Osteocyte (in vitro differentiated cells): ENCODE results near the gene CNBD2. TPM values are rescaled to one million over a fixed set of nuclear protein-coding genes. Genes with fewer than 3 reads are reported as not detected.
"Not testable (repeated sequence)": the region's sequence is repeated elsewhere in the genome, so short reads cannot be mapped to it uniquely, and the experiment has no call there.

Experiments used
- DNase-seq: peaks from one replicate; pipeline ENCODE4 v3.0.0; 2021; ENCODE audit warnings: mixed read lengths; ENCODE audit not compliant: unreplicated experiment; ENCODE audit errors: extremely low spot score
- H3K27ac Mint-ChIP-seq: one replicate; pipeline ENCODE4 v1.8.0; 2021; ENCODE audit warnings: mild to moderate bottlenecking, mixed read lengths; ENCODE audit not compliant: unreplicated experiment
- H3K27me3 Mint-ChIP-seq: one replicate; pipeline ENCODE4 v1.8.0; 2021; ENCODE audit warnings: mixed read lengths; ENCODE audit not compliant: unreplicated experiment
- H3K36me3 Mint-ChIP-seq: one replicate; pipeline ENCODE4 v1.8.0; 2021; ENCODE audit warnings: mixed read lengths; ENCODE audit not compliant: unreplicated experiment
- H3K4me1 Mint-ChIP-seq: one replicate; pipeline ENCODE4 v1.8.0; 2021; ENCODE audit warnings: mixed read lengths; ENCODE audit not compliant: unreplicated experiment
- H3K4me3 Mint-ChIP-seq: one replicate; pipeline ENCODE4 v1.8.0; 2021; ENCODE audit warnings: mild to moderate bottlenecking, moderate library complexity, mixed read lengths; ENCODE audit not compliant: unreplicated experiment
- H3K9me3 Mint-ChIP-seq: one replicate; pipeline ENCODE4 v1.8.0; 2021; ENCODE audit warnings: mixed read lengths; ENCODE audit not compliant: unreplicated experiment
- CTCF ChIP-seq: fragments of 200-600 bp; sonication (generic); IDR thresholded peaks from 2 replicates; pipeline ENCODE4 v1.5.0; 2021; ENCODE audit warnings: antibody characterized with exemption, mild to moderate bottlenecking, moderate library complexity
- total RNA-seq: library from RNA; stranded (reverse); gene quantifications from 2 replicates; pipeline ENCODE4 v1.2.1, GENCODE V29; 2021

Gene CNBD2
- total RNA-seq, 1 donor from 2014 or later = 4.6 TPM

- peaks cover 3% of the 10 kb centered on the region for H3K27me3 Mint-ChIP-seq
- no peak for TF ChIP-seq CTCF
- no peaks in the 10 kb centered on the region for H3K36me3 Mint-ChIP-seq
- H3K4me3 Mint-ChIP-seq = no peak overlapping the region
- no peaks in the 10 kb centered on the region for H3K9me3 Mint-ChIP-seq
- DNase-seq = no peak
- H3K27ac Mint-ChIP-seq = no peak overlapping the region
- H3K4me1 Mint-ChIP-seq = peaks cover 19% of the 10 kb centered on the region
These were observed 98.4 kb downstream of the CNBD2 start for GRCh38 chr20:36066777-36067176.

GRCh38 chr20:36068526-36068925 is 100.1 kb downstream of the CNBD2 start:
- H3K4me3 Mint-ChIP-seq, H3K36me3 Mint-ChIP-seq, H3K27me3 Mint-ChIP-seq: not testable (repeated sequence)

GRCh38 chr20:36070451-36070850 is 102.1 kb downstream of the CNBD2 start:
- Mint-ChIP-seq H3K9me3 (no peaks in the 10 kb centered on the region), H3K27me3 (peaks cover 9% of the 10 kb centered on the region), H3K36me3 (no peaks in the 10 kb centered on the region), H3K4me1 (peaks cover 15% of the 10 kb centered on the region), H3K27ac (peak overlapping the region; percentile 18), H3K4me3 (no peak overlapping the region)
- TF ChIP-seq CTCF = no peak
- DNase-seq = no peak

More at GRCh38 chr20:36068526-36068925, 100.1 kb downstream of the CNBD2 start:
- H3K4me1 Mint-ChIP-seq = peaks cover 19% of the 10 kb centered on the region
- not testable (repeated sequence) for H3K27ac Mint-ChIP-seq, H3K9me3 Mint-ChIP-seq, DNase-seq

- Mint-ChIP-seq H3K4me1 (peaks cover 14% of the 10 kb centered on the region), H3K36me3 (no peaks in the 10 kb centered on the region), H3K4me3 (no peak overlapping the region), H3K9me3 (no peaks in the 10 kb centered on the region), H3K27ac (no peak overlapping the region), H3K27me3 (peaks cover 16% of the 10 kb centered on the region)
- DNase-seq = no peak
- TF ChIP-seq CTCF = no peak
These were observed 103.5 kb downstream of the CNBD2 start for GRCh38 chr20:36071848-36072247.

DNA sequence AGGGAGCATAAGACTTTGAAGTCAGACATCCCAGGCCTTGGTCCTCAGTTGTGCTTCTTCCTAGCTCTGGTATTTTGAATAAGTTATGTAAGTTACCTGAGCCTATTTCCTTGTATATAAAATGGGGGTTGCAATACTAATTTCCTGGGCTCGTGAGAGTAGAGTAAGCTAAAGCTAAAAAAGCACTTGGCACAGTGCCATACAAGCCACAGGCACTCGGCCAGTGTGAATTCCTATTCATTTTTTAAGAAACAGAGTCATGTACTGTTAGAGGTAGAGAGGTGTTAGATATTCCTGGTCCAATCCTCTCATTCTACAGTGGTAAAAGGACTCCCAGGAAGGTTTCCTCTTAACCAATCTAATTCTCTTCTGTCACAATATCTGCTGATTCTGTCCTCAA is 106.6 kb downstream of the CNBD2 start:
- Mint-ChIP-seq H3K4me1 (peaks cover 11% of the 10 kb centered on the region), H3K36me3 (no peaks in the 10 kb centered on the region), H3K27ac (no peak overlapping the region), H3K9me3 (no peaks in the 10 kb centered on the region), H3K27me3 (peaks cover 16% of the 10 kb centered on the region), H3K4me3 (no peak overlapping the region)
- TF ChIP-seq CTCF = no peak
- DNase-seq = no peak

DNA sequence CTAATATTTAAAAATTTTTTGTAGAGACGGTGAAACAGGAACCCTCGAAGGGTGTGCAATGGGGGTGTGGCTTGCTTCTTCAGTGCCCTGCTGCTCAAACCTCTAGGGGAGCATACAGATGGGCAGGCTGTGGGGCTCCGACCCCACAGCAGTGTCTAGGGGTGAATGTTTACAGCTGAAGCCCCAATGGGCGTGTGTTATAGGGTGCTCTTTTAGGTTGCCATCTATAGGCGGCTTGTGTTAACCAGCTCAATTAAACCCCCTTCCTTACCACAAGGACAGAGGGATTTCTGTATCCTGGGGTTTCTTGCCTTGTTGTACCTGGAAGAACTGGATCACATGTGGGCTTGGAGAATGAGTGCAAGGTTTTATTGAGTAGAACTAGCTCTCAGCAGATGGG is 109.4 kb downstream of the CNBD2 start:
- H3K27me3 Mint-ChIP-seq = peaks cover 11% of the 10 kb centered on the region
- not testable (repeated sequence) for H3K36me3 Mint-ChIP-seq, H3K4me3 Mint-ChIP-seq, H3K4me1 Mint-ChIP-seq, DNase-seq, H3K27ac Mint-ChIP-seq, H3K9me3 Mint-ChIP-seq
